NCI-H748 (cell line): ENCODE data around the gene DDC.

Experiments used
- DNase-seq: peaks from one replicate; lab custom pipeline; 2025; ENCODE audit not compliant: unreplicated experiment; lab: John Stamatoyannopoulos, UW

The DDC gene

GRCh38 chr7:50421043-50421442 lies 144.2 kb downstream of the DDC start:
- DNase-seq, result no peak

- DNase-seq, result no peak
These were observed 146.5 kb downstream of the DDC start for GRCh38 chr7:50418526-50419290.

GRCh38 chr7:50418086-50418515 lies 147.1 kb downstream of the DDC start:
- peak; percentile 75 for DNase-seq

- no peak for DNase-seq
These were observed 148.6 kb downstream of the DDC start for GRCh38 chr7:50416527-50417182.

- DNase-seq, result no peak
These were observed 149.3 kb downstream of the DDC start for GRCh38 chr7:50415844-50416364.

GRCh38 chr7:50413561-50413960 lies 151.6 kb downstream of the DDC start:
- DNase-seq, result no peak

- no peak for DNase-seq
These were observed 152.2 kb downstream of the DDC start for GRCh38 chr7:50412973-50413372.

GRCh38 chr7:50411332-50411731 lies 153.9 kb downstream of the DDC start:
- DNase-seq, result no peak

- DNase-seq, result no peak
These were observed 155.1 kb downstream of the DDC start for GRCh38 chr7:50409856-50410745.
